ENCODE data around the gene CCDC171.
"Not testable (repeated sequence)": the region's sequence is repeated elsewhere in the genome, so short reads cannot be mapped to it uniquely, and the experiment has no call there.

Gene CCDC171

DNA sequence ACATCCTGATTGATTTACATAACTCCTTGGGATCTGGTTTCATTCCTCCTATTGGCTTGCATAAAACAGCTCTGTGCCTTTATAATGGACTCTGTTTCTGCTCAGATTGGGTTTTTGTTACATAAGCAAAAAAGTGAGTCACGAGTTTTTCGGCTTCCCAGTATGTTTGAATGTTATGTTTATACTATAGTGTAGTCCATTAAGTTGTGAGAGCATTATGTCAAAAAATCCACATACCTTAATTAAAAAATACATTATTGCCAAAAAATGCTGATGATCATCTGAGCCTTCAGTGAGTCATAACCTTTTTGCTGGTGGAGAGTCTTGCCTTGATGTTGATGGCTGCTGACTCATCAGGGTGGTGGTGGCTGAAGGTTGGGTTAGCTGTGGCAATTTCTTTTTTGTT, 144.6 kb downstream of the CCDC171 start:
- no peak for DNase-seq (ENCODE audit: low read depth)

GRCh38 chr9:15699876-15700559, 147.2 kb downstream of the CCDC171 start:
- not testable (repeated sequence) for DNase-seq (ENCODE audit: low read depth)

- DNase-seq (ENCODE audit: low read depth), result no peak
These were observed 154.2 kb downstream of the CCDC171 start for GRCh38 chr9:15707000-15707399.

DNA sequence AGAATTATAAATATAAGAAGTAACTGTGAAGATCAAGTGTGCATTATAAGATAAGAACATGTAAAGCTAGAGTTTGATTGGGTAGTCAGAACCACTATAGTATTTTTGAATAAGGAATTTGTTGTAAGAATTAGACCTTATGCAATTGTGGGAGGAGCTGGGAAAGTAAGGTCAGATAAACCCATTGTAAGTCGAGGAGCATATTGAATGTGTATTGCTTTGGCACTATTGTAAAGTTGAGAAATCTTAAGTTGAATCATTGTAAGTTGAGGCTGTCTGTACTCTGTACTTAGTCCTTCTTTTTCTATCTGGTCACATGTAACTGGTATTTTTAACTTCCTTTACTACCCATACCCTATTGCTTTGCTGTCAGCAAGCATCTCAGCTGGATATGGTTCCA, 158.7 kb downstream of the CCDC171 start:
- DNase-seq (ENCODE audit: low read depth), result no peak

DNA sequence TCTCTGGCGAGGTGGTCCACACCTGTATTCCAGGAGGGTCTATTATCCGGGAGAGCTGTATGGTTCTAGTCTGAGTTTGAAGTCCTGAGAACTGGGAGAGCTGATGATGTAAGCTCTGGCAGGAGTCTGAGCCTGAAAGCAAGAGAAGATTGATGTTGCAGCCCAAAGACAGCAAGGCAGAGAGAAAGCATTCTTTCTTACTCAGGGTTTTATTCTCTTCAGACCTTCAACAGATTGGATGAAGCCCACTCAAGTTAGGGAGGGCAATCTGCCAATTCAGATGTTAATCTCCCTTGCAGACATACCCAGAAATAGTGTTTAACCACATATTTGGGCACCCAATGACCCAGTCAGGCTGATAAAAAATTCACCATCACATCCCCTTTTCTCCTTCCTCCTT, 159.1 kb downstream of the CCDC171 start:
- no peak for DNase-seq (ENCODE audit: low read depth)

GRCh38 chr9:15714746-15715145, 161.9 kb downstream of the CCDC171 start:
- DNase-seq (ENCODE audit: low read depth), result no peak

GRCh38 chr9:15717290-15717967, 164.6 kb downstream of the CCDC171 start:
- no peak for DNase-seq (ENCODE audit: low read depth)

DNA sequence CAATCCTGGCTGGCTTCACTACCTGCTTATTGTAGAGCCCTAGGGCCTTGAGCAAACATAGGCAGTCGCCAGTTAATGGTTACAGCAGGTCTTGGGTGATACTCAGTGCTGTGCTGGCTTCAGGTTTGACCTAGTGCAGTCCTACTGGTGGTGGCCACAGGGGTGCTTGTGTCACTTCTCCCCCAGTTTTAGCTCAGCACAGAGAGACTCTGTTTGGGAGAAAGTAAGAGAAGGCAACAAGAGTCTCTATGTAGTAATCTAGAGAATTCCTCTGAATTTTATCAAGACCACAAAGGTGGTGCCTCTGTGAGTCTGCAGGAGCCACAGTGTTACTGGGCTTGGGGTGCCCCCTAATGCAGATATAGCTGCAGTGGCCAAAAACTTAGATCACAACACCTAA, 165.6 kb downstream of the CCDC171 start:
- no peak for DNase-seq (ENCODE audit: low read depth)

DNA sequence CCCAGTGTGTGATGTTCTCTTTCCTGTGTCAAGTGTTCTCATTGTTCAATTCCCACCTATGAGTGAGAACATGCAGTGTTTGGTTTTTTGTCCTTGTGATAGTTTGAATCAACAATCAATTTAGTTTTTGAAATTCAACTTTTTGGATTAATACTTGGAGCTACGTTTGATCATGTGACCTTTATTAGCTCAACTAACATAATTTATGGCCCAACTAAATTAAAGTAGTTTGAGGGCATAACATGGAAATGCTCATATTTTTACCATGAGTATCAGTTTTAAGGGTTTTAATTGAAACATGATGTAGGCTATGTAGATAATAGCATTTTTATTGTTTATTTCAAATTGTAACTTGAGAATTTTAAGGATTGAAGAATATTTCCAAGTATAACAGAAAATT, 168.0 kb downstream of the CCDC171 start:
- no peak for DNase-seq (ENCODE audit: low read depth)

- DNase-seq (ENCODE audit: low read depth), result no peak
These were observed 170.0 kb downstream of the CCDC171 start for GRCh38 chr9:15722888-15723287.

- no peak for DNase-seq (ENCODE audit: low read depth)
These were observed 171.2 kb downstream of the CCDC171 start for GRCh38 chr9:15724016-15724415.

DNA sequence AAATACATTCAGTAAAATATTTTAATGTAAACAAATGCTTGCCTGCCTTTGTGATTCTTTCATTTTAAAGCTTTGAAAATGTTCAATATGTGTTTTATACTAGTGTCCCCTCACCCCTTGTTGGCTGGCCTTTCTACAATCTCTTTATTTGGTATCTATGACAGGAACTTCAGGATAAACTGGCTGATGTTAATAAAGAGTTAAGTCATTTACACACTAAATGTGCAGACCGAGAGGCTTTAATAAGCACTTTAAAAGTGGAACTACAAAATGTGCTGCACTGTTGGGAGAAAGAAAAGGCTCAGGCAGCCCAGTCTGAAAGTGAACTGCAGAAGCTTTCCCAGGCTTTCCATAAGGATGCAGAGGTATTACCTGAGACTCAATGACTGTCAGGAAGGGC, 171.8 kb downstream of the CCDC171 start:
- no peak for DNase-seq (ENCODE audit: low read depth)

DNA sequence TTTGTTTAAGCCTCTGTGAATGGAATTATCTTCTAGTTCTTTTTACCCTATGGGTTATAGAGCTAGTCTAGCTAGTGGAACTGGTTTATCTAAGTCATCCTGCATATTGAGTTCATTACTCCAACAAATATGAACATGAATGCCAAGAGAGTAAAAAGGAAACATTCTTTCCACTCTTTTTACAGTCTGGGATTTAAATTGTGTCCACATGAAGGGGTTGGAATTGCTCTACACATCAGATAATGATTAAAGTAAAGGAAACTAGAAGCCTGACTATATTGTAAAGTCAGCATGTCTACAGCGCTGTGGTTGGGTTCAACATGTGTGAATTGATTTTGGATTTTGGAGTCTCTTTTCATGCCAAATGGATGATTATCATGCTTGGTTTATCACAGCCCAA, 173.1 kb downstream of the CCDC171 start:
- no peak for DNase-seq (ENCODE audit: low read depth)

DNA sequence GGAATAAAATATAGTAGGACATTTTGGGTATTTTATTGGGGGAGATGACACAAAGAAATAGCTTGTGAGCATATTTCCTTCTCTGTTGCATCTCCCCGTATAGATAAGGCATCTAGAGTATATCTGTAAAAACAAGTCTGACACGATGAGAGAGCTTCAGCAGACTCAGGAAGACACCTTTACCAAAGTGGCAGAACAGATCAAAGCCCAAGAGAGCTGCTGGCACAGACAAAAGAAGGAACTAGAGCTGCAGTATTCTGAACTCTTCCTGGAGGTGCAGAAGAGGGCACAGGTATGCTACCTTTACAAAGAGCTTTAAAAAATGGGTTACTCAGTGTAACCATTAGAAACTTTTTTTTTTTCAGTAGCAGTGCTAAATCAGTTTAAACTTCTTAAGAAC, 176.7 kb downstream of the CCDC171 start:
- no peak for DNase-seq (ENCODE audit: low read depth)

- no peak for DNase-seq (ENCODE audit: low read depth)
These were observed 182.4 kb downstream of the CCDC171 start for GRCh38 chr9:15735083-15735857.

- no peak for DNase-seq (ENCODE audit: low read depth)
These were observed 183.7 kb downstream of the CCDC171 start for GRCh38 chr9:15736569-15736968.

DNA sequence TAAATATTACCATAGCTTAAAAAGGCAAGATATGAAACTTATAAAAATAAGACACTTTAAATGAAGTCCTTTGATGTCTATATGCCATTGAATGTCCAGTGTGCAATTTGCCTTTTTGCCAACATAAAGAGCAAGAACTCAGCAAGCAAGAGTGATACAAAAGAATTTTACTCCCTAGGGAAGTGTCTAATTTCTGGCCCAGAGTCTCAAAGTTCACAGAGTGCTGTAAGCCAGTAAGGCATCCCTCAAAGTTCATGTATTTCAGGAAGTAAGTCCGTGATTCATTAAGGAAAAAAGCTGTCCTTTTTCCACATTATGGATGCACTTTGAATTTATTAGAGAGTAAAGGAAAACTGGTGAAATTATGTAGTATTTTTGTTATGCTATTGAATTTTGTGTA, 185.2 kb downstream of the CCDC171 start:
- DNase-seq (ENCODE audit: low read depth), result no peak

GRCh38 chr9:15741015-15741414, 188.2 kb downstream of the CCDC171 start:
- no peak for DNase-seq (ENCODE audit: low read depth)

DNA sequence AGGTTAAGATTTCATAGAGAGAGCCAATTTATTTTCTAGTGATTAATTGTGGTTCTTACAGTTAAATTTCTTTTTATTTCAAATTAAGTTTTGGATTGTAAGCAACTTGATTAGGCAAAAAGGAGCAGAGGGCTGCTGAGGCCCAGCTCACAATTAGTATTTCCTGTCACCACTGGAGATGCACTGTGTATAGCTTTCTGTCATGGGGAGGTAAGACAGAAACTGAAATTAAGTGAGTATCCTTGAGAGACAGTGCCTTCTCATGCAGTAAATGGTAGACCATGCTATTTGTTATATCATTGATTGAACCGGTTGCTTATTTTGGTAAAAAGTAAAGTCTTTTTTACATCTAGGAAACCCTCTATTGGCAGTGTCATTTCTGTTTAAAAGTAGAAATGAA, 190.7 kb downstream of the CCDC171 start:
- DNase-seq (ENCODE audit: low read depth), result no peak

- DNase-seq (ENCODE audit: low read depth), result no peak
These were observed 191.4 kb downstream of the CCDC171 start for GRCh38 chr9:15744196-15744595.

DNA sequence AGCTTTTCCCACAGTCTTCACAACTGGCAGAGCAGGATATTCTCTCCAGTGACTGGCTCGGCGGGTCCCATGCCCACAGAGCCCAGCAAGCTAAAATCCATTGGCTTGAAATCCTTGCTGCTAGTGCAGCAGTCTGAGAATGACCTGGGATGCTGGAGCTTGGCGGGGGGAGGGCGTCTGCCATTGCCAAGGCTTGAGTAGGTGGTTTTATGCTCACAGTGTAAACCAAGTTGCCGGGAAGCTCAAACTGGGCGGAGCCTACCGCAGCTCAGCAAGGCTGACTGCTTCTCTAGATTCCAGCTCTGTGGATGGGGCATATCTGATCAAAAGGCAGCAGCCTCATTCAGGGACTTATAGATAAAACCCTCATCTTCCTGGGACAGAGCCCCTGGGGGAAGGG, 194.1 kb downstream of the CCDC171 start:
- no peak for DNase-seq (ENCODE audit: low read depth)

DNA sequence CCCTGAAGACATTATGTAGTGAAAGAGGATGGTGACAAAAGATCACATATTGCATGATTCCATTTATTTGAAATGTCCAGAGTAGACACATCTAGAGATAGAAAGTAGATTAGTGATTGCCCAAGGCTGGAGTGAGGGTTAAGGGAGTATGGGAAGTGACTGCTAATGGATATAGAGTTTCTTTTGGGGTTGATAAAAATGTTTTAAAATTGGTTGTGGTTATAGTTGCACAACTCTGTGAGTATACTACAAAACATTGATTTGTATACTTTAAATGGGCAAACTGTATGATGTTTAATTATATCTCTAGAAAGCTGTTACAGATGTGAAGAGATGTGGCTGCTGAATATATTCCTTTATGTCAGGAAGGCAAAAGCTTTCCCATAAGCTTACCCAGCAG, 202.8 kb downstream of the CCDC171 start:
- no peak for DNase-seq (ENCODE audit: low read depth)

DNA sequence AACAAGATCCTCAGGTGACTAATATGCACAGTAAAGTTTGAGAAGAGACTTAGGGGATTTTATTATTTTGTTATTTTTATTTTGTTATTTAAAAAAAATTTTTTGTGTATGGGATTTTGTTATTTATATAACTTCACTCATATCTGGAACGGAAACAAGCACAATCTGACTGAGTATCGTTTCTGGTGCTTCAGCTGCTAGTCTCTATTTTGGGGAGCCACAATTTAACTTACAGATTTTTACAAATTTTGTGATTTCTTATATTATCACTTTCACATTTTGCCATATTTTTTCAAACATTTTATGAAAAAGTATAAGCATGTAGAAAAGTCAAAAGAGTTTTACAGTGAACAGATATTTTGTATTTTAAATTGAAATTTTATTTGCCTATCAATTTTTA, 208.7 kb downstream of the CCDC171 start:
- no peak for DNase-seq (ENCODE audit: low read depth)
